Measurements from ENCODE around the gene NEK6. TPM values are rescaled to one million over a fixed set of nuclear protein-coding genes. Genes with fewer than 3 reads are reported as not detected.

NEK6 gene
- total RNA-seq, 2 donors from 2014 or later: 28.7 to 32.6 TPM

DNA sequence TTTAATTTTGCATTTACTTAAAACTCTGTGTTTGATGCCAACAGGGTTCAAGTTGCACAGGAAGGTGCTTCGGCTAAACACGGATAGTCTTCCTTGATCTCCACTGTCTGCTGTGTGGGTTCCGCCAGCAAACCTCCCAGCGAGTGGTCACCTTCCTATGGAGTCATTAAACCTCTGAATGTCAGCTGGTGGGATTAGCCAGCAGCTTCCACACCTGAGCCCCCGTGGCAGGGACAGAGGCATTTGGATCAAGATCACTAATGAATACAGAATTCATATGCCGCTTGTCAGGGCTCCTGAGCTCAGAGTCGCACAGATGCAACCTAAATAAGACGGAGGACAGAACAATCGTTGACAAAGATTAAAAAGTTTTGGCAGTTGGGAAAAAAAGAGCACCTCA lies 118.0 kb downstream of the NEK6 start:
- ATAC-seq: no peak
- intact Hi-C loops (cut with DNase I): no loop called here
- no peak for DNase-seq

- ATAC-seq (peak in 1 of 2 donors; percentile 25), DNase-seq (no peak)
- intact Hi-C loops (cut with DNase I): no loop called here
Measured at GRCh38 chr9:124376329-124376728, 118.6 kb downstream of the NEK6 start.

DNA sequence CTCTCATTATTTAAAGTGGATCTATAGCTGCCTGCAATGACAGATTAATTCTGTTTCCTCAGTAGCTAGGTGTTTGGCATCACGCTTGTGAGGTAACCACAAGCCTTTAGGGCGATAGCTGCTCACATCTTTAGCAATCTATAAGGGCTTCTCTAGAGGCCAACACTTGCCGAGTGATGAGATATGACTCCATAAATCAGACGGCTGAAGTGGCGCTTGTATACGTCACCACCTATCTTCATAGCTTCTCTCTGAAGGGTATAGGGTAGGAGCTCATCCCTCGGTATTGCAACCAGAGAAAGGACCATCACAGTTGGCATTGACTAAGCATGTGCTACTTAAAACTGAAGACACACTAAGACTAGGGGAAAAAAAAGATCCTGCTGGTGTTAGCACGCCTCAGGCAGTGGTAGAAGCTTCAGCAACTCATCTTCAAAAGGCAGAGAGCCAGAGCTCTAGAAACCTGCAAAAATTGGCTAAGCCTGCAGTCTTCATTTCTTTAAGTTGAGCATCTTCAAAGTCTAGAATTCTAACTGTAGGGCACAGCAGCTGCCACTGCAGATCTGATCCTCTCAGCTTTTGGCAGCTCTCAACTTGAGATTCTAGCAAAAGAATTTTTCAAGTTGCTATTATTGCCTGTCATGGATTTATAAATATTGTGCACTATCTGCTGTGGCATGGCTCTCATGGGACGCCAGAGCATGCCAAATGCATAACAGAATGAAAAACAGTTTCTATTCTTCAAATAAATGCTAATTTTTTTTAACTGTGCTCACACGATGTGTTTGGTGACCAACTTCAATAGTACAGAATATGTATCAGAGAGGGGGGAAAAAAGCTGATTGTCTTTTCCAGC lies 120.0 kb downstream of the NEK6 start:
- ATAC-seq (peak in 1 of 2 donors; percentile 81), DNase-seq (no peak)
- intact Hi-C loops (cut with DNase I): no loop called here

- intact Hi-C loops (cut with DNase I): no loop called here
- ATAC-seq: no peak
- DNase-seq: no peak
Measured at GRCh38 chr9:124381170-124381945, 123.6 kb downstream of the NEK6 start.

DNA sequence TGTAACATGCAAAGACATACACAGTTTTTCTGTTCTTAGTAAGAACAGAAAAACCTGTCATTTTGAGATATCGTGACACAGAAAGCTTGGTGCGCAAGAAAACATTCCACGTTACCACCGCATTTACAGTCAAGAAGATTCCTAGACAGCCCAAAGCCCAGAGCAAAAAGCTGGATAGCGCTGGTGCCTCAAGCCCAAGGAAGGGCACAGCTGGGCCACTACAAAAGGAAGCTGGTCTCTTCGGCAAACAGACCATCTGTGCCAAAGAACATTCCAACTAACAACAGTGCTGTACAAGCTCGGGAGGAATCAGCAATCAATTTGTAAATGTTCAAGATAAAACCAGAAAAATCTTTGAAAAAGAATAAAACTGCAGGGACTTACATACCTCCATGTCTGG lies 126.5 kb downstream of the NEK6 start:
- no peak for ATAC-seq
- intact Hi-C loops (cut with DNase I): no loop called here

GRCh38 chr9:124384846-124385245 lies 127.1 kb downstream of the NEK6 start:
- intact Hi-C loops (cut with DNase I): no loop called here
- DNase-seq (no peak), ATAC-seq (no peak)

More for the DNA sequence above, 126.5 kb downstream of the NEK6 start:
- DNase-seq: no peak

- DNase-seq (no peak), ATAC-seq (no peak)
- intact Hi-C loops (cut with DNase I): no loop called here
Measured at GRCh38 chr9:124385623-124386022, 127.9 kb downstream of the NEK6 start.

DNA sequence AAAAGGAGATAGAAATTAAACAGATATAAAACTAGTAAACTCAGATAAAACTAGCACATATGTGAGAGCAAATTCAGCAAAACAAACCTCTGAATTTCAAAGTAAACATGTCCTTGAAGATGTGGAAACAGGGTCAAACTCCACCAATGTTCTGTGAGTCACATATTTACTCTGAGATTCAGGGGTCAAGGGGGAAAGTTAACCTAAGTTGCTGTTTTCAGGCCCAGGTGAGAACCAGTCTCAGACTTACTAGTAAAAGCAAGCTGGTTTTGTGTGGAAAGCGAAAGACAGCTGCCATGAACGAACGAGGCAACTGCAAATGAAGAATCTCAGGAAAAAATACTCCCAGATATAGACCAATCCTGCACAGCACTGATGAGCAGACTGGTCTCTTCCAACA lies 128.5 kb downstream of the NEK6 start:
- intact Hi-C loops (cut with DNase I): no loop called here
- DNase-seq: no peak
- ATAC-seq: no peak

DNA sequence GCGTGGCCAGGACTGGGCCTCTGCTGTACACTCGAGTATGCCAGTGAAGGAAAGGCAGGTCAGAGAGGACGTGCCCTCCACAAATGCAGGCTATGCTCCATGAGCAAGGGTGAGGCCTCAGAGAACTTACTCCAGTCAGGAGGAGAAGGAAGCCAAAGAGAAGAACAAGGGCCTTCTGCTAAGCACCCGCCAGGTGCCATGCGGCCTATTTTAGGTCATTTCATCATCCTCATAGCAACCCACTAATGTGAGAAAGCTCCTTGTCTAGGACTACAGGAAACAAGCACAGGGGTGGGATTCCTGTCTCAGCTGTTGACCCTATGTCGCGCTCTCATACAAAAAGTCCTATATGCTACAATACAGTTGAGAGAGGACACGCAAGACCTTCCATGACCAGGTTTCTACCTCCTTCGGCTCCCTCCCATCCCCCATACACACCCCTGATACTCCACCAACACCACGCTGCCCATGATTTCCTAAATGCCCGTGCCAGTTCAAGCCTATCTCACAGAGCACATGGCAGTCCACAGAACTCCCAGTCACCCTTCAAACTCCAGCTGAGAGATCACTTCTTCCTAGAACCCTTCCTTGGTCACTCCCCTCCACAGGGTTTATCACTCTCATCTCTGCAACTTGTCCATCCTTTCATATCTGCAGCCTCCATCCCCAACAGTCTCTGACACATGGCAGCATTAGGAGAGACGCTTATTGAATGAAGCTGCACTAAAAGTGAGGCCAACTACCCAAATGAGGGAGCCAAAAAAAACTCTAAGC lies 130.7 kb downstream of the NEK6 start:
- no peak for DNase-seq
- ATAC-seq: no peak
- intact Hi-C loops (cut with DNase I): no loop called here

GRCh38 chr9:124389146-124389939 lies 131.6 kb downstream of the NEK6 start:
- intact Hi-C loops (cut with DNase I): no loop called here
- no peak for DNase-seq
- no peak for ATAC-seq

DNA sequence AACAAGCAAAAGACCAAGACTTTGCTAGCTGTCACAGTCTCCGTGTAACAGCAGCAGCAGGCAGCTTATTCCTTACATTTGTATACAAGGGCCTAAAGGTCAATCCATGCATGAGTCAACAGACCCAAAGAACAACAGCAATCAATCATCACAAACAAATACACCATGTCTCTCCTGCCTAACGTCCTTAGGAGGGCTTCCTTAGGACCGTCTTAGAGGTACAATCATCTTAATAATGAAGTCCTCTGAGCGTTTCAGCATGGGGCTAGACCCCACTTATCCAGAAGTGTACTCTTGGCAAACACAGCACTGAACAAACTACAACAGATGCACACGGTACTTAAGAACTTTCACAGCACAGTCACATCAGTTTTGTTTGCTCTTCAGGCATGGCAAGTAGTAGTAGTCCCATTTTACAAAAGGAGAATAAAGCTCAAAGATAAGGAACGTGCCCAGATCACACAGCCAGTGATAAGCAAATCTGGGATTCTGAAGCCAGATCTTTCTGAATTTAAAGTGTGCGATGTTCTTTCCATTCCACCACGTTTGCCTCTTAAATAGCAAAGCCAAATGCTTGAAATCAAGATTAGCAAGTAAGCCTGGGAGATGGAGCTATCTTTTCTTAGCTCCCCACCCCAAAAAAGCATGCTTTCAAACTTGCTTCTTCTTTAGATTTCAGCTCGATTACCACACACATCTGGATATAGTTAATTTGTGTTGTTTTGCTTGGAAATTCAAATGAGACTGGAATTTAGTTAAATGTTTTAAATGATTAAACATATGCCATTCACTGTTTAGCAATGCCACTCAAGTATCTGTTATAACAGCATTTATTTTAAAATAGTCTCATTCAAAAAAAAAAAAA lies 133.3 kb downstream of the NEK6 start:
- intact Hi-C loops (cut with DNase I): no loop called here
- ATAC-seq (no peak), DNase-seq (no peak)

- DNase-seq (no peak), ATAC-seq (peak in 1 of 2 donors; percentile 26)
- intact Hi-C loops (cut with DNase I): no loop called here
Measured at GRCh38 chr9:124392254-124392870, 134.6 kb downstream of the NEK6 start.

- intact Hi-C loops (cut with DNase I): no loop called here
- ATAC-seq: peak in 1 of 2 donors; percentile 44
Measured at GRCh38 chr9:124392871-124393460, 135.2 kb downstream of the NEK6 start.

GRCh38 chr9:124394167-124394566 lies 136.4 kb downstream of the NEK6 start:
- ATAC-seq (no peak), DNase-seq (no peak)
- intact Hi-C loops (cut with DNase I): no loop called here

More at GRCh38 chr9:124392871-124393460, 135.2 kb downstream of the NEK6 start:
- DNase-seq: no peak

DNA sequence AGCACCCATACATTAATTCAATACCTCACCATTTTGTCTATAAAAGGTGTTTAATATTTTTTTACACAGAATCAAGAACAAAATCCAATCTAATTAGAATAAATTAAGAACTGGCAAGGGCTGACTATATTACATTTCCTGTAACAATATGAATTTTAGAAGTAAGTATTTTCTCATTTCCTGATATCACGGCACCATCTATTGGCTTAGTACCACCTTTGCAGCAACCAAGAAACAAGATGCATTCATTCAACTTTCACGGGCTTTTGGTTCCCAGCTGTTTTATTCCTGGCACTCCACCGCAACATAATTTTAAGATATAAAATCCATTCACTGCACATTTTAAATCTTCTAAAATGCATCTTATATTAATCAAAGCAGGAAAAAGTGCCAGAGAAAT lies 136.8 kb downstream of the NEK6 start:
- DNase-seq (no peak), ATAC-seq (no peak)
- intact Hi-C loops (cut with DNase I): no loop called here

DNA sequence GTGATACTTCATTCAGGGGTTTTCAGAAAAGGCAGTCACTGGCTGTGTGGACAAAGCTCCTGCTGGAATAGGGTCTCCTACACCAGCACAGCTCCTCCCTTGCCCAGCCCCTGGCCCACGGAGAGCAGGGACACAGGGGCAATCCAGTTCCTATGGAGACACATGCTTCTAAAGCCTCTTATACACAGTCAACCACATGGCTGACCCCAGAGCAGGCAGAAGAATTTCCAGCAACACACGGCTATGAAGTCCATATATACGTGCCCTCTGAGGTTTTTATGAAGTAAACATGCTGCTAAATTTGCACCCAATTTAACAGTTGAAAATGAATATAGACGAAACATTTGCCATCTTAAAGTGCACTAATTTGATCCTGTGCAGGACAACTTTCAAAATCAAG lies 138.1 kb downstream of the NEK6 start:
- DNase-seq: no peak
- no peak for ATAC-seq
- intact Hi-C loops (cut with DNase I): no loop called here

Measured in left cardiac atrium (tissue), 4 donors.